SK-N-MC (cell line): ENCODE data around the gene STK16.

Source experiments
- DNase-seq: peaks from one replicate; pipeline ENCODE4 v3.0.0-alpha.2; 2011; ENCODE audit warnings: low read depth, low spot score
- H3K27ac ChIP-seq: fragments of 200-600 bp; sonication (generic); 2 replicates; pipeline ENCODE4 v1.5.1; 2016; ENCODE audit warnings: mixed run types
- H3K36me3 ChIP-seq: fragments of 200-600 bp; sonication (generic); 2 replicates; pipeline ENCODE4 v1.6.1; 2017; ENCODE audit warnings: antibody characterized with exemption, low read length, mixed read lengths; ENCODE audit not compliant: insufficient read depth
- H3K4me3 ChIP-seq: fragments of 200-600 bp; sonication (generic); 2 replicates; pipeline ENCODE4 v1.5.1; 2016
- H3K9ac ChIP-seq: fragments of 200-600 bp; sonication (generic); 2 replicates; pipeline ENCODE4 v1.8.0; 2017; ENCODE audit warnings: mixed run types, mixed read lengths; ENCODE audit not compliant: insufficient read length
- H3K9me3 ChIP-seq: fragments of 200-600 bp; sonication (generic); 2 replicates; pipeline ENCODE4 v1.6.1; 2017; ENCODE audit warnings: low read depth, mild to moderate bottlenecking, antibody characterized with exemption, low read length, moderate library complexity, mixed read lengths
- EZH2 ChIP-seq: fragments of 200-600 bp; sonication (generic); IDR thresholded peaks from one replicate; pipeline ENCODE4 v1.6.1; 2017; ENCODE audit warnings: antibody characterized with exemption
- FOXP2 ChIP-seq: optimal IDR thresholded peaks from 2 replicates; pipeline ENCODE3; 2011; ENCODE audit warnings: mild to moderate bottlenecking, moderate library complexity; ENCODE audit not compliant: insufficient read depth; ENCODE audit errors: extremely low read length, control extremely low read depth
- POLR2AphosphoS5 ChIP-seq: IDR thresholded peaks from 2 replicates; pipeline ENCODE4 v1.6.1; 2012; ENCODE audit warnings: mild to moderate bottlenecking, low read depth, low read length, borderline replicate concordance

Gene STK16

GRCh38 chr2:219210886-219211362 is 34.4 kb upstream of the STK16 start:
- peaks cover 73% of the 10 kb centered on the region for H3K36me3 ChIP-seq
- no peak for DNase-seq
- no peak overlapping the region for H3K4me3 ChIP-seq
- no peaks in the 10 kb centered on the region for H3K9me3 ChIP-seq
- H3K9ac ChIP-seq: no peak overlapping the region
- TF ChIP-seq POLR2AphosphoS5 (no peak), EZH2 (no peak), FOXP2 (no peak)
- H3K27ac ChIP-seq: no peak overlapping the region

- Histone ChIP-seq H3K27ac (no peak overlapping the region), H3K36me3 (peaks cover 85% of the 10 kb centered on the region), H3K9me3 (no peaks in the 10 kb centered on the region), H3K4me3 (no peak overlapping the region), H3K9ac (no peak overlapping the region)
- DNase-seq: no peak
- TF ChIP-seq EZH2: no peak
- no peak for TF ChIP-seq POLR2AphosphoS5
- TF ChIP-seq FOXP2: no peak
Observed at GRCh38 chr2:219213026-219213415, 32.3 kb upstream of the STK16 start.

- peaks cover 80% of the 10 kb centered on the region for H3K36me3 ChIP-seq
- no peak for DNase-seq
Observed at GRCh38 chr2:219213486-219214071, 31.7 kb upstream of the STK16 start.

GRCh38 chr2:219214141-219214540 is 31.1 kb upstream of the STK16 start:
- H3K9ac ChIP-seq: no peak overlapping the region
- H3K27ac ChIP-seq: no peak overlapping the region
- TF ChIP-seq FOXP2: no peak
- no peak for TF ChIP-seq POLR2AphosphoS5
- TF ChIP-seq EZH2: no peak
- DNase-seq: no peak
- H3K36me3 ChIP-seq: peaks cover 74% of the 10 kb centered on the region
- no peak overlapping the region for H3K4me3 ChIP-seq
- no peaks in the 10 kb centered on the region for H3K9me3 ChIP-seq

More at GRCh38 chr2:219213486-219214071, 31.7 kb upstream of the STK16 start:
- Histone ChIP-seq H3K9ac (no peak overlapping the region), H3K27ac (no peak overlapping the region), H3K9me3 (no peaks in the 10 kb centered on the region), H3K4me3 (no peak overlapping the region)
- TF ChIP-seq EZH2 (no peak), POLR2AphosphoS5 (peak; percentile 37; the same call in 1 of the 2 replicates)

- no peaks in the 10 kb centered on the region for H3K9me3 ChIP-seq
- no peak overlapping the region for H3K9ac ChIP-seq
- no peak overlapping the region for H3K27ac ChIP-seq
- DNase-seq: no peak
- TF ChIP-seq POLR2AphosphoS5: no peak
- TF ChIP-seq FOXP2: no peak
- no peak for TF ChIP-seq EZH2
- peaks cover 68% of the 10 kb centered on the region for H3K36me3 ChIP-seq
- no peak overlapping the region for H3K4me3 ChIP-seq
Observed at GRCh38 chr2:219214786-219215185, 30.5 kb upstream of the STK16 start.

- Histone ChIP-seq H3K4me3 (no peak overlapping the region), H3K27ac (no peak overlapping the region), H3K36me3 (peaks cover 55% of the 10 kb centered on the region), H3K9me3 (no peaks in the 10 kb centered on the region), H3K9ac (no peak overlapping the region)
- TF ChIP-seq FOXP2 (no peak), POLR2AphosphoS5 (no peak), EZH2 (no peak)
- no peak for DNase-seq
Observed at GRCh38 chr2:219215871-219216534, 29.3 kb upstream of the STK16 start.

- Histone ChIP-seq H3K9me3 (no peaks in the 10 kb centered on the region), H3K36me3 (peaks cover 51% of the 10 kb centered on the region), H3K9ac (no peak overlapping the region), H3K4me3 (no peak overlapping the region), H3K27ac (peak overlapping the region; percentile 42; the same call in 1 of the 2 replicates)
- no peak for TF ChIP-seq POLR2AphosphoS5
- TF ChIP-seq FOXP2: no peak
- TF ChIP-seq EZH2: no peak
- DNase-seq: no peak
Observed at GRCh38 chr2:219216535-219216915, 28.8 kb upstream of the STK16 start.

- DNase-seq: no peak
- Histone ChIP-seq H3K36me3 (peaks cover 43% of the 10 kb centered on the region), H3K4me3 (peak overlapping the region; percentile 90), H3K9me3 (no peaks in the 10 kb centered on the region), H3K9ac (peak overlapping the region; percentile 83), H3K27ac (peak overlapping the region; percentile 69)
- TF ChIP-seq FOXP2 (no peak), POLR2AphosphoS5 (no peak), EZH2 (no peak)
Observed at GRCh38 chr2:219218217-219218731, 27.0 kb upstream of the STK16 start.
